Measurements from ENCODE around the gene ATAD1.
"Not testable (repeated sequence)": the region's sequence is repeated elsewhere in the genome, so short reads cannot be mapped to it uniquely, and the experiment has no call there.

The ATAD1 gene

DNA sequence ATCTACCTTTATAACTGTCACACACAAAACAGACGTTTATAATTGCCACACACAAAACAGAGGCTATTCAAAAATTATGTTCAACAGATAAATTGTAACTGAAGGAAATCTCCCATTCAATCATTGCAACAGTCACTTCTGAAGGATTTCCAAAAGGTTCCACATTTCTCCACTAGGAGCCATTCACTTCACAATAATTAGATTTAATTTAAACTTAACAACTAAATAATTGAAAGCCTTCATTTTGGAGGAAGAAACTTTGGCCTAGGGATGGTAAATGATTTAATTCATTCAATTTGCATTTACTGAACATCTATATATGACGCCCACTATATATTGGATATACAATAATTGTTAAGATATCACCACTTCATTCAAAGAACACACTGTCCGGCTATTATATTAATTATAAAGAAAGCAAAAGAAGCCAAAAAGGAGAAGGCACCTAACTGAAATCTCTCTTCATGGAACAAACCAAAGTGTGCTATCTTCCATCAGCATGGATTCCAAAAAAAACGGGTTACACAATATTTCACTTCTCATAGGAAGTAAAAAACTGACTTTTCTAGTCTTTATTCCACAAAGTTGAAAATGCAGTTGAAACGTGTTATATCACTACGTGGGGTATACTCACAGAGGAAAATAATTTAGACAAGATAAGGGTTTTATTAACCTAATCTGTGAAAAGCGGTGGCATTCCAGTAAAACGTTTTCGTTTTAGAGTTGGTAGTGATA lies 1.7 kb downstream of the ATAD1 start:
- peak overlapping the region; percentile 86 for H3K4me3 ChIP-seq (ENCODE audit: low read depth, low read length)
- TF ChIP-seq, protein P1, sequence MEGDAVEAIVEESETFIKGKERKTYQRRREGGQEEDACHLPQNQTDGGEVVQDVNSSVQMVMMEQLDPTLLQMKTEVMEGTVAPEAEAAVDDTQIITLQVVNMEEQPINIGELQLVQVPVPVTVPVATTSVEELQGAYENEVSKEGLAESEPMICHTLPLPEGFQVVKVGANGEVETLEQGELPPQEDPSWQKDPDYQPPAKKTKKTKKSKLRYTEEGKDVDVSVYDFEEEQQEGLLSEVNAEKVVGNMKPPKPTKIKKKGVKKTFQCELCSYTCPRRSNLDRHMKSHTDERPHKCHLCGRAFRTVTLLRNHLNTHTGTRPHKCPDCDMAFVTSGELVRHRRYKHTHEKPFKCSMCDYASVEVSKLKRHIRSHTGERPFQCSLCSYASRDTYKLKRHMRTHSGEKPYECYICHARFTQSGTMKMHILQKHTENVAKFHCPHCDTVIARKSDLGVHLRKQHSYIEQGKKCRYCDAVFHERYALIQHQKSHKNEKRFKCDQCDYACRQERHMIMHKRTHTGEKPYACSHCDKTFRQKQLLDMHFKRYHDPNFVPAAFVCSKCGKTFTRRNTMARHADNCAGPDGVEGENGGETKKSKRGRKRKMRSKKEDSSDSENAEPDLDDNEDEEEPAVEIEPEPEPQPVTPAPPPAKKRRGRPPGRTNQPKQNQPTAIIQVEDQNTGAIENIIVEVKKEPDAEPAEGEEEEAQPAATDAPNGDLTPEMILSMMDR (IDR thresholded peaks at IDR 0.05; ENCODE audit: low read depth, low read length): no peak

DNA sequence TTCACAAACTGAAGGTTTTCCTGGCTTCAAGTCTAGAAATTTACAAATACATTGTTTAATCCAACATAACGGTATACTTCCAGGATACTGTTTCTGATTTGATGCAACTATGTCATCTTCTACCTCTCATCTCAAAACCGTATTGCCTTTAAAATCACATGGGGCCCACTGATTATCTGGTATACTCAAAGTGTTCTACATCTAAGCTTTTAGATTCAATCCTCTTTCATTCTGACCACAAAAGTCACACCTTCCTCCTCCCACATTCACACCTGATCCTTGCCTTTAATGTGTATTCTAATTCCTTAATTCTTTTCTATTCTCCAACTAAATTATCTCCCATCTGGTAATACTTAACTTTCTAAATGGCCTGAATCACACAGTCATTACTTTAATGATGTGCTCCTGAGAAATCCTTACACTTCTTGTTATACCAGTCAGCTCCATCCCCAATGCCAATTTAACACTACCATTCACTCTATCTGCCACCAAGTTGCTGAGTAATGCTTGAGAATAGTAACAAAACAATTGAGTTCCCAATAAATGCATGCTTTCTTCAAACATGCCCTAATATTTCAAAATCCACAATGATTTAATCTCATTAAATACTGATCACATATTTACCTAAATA lies 13.0 kb downstream of the ATAD1 start:
- TF ChIP-seq, protein P1 (IDR thresholded peaks at IDR 0.05; ENCODE audit: low read depth, low read length): no peak
- H3K4me3 ChIP-seq (ENCODE audit: low read depth, low read length): no peak overlapping the region

DNA sequence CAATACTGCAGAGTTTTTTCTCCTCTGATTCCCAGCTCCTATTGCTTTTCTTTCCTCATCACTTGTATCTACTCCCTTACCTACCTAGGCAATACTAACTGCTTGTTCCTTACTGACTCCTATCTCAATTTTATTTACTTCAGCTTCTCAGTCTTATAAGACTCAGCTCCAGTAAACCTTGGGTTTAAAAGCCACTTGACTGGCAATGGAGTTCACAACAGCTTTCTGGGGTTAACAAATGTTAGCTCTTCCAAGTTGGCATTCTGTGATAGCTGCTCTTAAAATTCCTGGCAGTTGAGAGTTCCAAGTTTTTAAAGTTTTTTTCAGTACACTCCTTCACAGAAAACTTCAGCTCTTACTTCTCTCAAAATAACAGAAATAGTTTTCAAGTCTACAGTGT lies 14.2 kb downstream of the ATAD1 start:
- TF ChIP-seq, protein P1 (IDR thresholded peaks at IDR 0.05; ENCODE audit: low read depth, low read length): no peak

DNA sequence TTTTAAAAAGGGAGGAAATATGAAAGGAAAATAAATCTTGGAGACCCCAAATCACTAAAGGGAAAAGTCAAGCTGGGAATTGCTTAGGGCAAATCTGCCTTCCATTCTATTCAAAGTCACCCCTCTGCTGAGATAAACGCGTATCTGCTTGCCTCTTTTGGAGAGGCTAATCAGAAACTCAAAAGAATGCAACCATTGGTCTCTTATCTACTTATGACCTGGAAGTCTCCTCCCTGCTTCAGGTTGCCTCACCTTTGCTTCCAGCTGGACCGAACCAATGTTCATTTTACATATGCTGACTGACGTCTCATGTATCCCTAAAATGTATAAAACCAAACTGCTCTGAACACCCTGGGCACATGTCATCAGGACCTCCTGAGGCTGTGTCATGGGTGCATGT lies 14.7 kb downstream of the ATAD1 start:
- TF ChIP-seq, protein P1 (IDR thresholded peaks at IDR 0.05; ENCODE audit: low read depth, low read length): no peak
- H3K4me3 ChIP-seq (ENCODE audit: low read depth, low read length): no peak overlapping the region

More for the DNA sequence above, 14.2 kb downstream of the ATAD1 start:
- H3K4me3 ChIP-seq (ENCODE audit: low read depth, low read length): no peak overlapping the region

DNA sequence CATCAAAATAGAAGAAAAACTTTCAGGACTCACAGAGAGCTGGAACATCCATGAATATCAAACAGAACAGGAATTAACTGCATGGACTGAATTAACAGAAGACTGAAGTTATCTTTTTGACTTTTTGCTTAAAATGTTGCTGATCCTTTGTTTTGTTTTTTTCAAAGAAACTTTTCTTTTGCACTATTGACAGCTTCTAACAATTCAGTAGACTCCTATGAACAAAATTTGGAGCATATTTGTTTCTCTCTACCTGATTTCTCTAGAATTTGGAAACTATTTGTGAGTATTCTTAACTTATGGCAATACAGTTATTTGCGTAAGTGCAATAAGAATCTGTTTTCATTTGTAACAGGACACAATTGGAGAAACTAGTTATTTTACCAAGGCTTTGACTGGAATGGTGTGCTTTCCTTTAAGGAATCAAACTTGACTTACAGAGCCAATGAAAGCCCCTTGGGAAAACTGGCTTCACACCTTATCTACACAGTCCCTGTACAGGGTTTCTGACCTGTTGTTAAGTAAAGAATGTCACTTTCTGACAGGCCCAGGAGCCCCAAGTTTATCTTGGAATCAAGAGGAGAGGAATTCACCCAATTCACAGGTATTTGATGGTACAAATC lies 16.1 kb downstream of the ATAD1 start:
- not testable (repeated sequence) for H3K4me3 ChIP-seq (ENCODE audit: low read depth, low read length)

DNA sequence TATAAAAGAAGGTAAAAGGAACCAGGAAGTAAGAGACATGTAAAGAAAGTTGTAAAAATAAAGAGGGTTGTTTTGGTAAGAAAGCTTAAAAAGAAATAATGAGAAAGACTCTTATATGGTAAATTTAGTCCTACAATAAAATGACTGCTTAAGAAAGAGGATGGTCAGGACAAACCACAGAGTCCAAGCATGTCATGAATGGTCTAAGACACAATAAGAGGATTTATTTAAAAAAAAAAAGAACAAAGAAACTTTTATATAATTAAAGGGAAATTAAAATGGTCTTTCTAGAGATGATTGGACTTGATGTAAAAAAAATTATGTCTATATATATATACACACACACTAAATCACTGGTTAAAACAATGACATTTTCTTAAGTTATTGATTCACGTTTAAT lies 18.2 kb downstream of the ATAD1 start:
- TF ChIP-seq, protein P1 (IDR thresholded peaks at IDR 0.05; ENCODE audit: low read depth, low read length): no peak
- no peak overlapping the region for H3K4me3 ChIP-seq (ENCODE audit: low read depth, low read length)

DNA sequence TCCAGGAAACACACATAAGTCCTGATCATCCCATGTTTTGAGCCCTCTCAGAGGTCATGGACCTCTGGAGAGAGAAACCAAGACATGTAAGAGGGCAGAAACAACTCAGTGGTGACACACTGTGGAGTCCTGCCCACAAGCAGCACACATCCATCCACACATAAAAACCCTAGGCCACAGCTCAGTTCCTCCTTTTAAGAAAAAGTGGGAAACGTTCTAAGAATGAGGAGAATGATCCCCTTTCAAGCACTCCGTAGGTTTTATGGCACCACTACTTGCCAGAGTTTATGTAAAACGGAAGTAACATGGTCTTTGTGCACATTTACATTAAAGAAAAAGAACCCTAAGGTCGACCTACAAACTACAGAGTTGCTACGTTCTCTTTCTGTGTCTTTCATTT lies 19.9 kb downstream of the ATAD1 start:
- TF ChIP-seq, protein P1 (IDR thresholded peaks at IDR 0.05; ENCODE audit: low read depth, low read length): no peak
- no peak overlapping the region for H3K4me3 ChIP-seq (ENCODE audit: low read depth, low read length)
